T-helper 2 cell treated with Interferon-gamma antibody and Interleukin-4, amounts not matched to agents 5 μg/mL and 100 μg/mL, for 36 hours (primary cell): ENCODE results near the gene TENM4.

Experiments
- DNase-seq: peaks from one replicate; pipeline ENCODE4 v3.0.0; 2021; ENCODE audit warnings: low spot score
- H3K27ac Mint-ChIP-seq: one replicate; pipeline ENCODE4 v1.8.0; 2021; ENCODE audit warnings: mild to moderate bottlenecking, mixed read lengths
- H3K27me3 Mint-ChIP-seq: one replicate; pipeline ENCODE4 v1.8.0; 2021; ENCODE audit warnings: low read depth, mixed read lengths
- H3K36me3 Mint-ChIP-seq: one replicate; pipeline ENCODE4 v1.8.0; 2021; ENCODE audit warnings: low read depth, mixed read lengths
- H3K4me1 Mint-ChIP-seq: one replicate; pipeline ENCODE4 v1.8.0; 2021; ENCODE audit warnings: low read depth, mixed read lengths
- H3K4me3 Mint-ChIP-seq: one replicate; pipeline ENCODE4 v1.8.0; 2022; ENCODE audit warnings: mild to moderate bottlenecking, moderate library complexity, mixed read lengths
- H3K9me3 Mint-ChIP-seq: one replicate; pipeline ENCODE4 v1.8.0; 2021; ENCODE audit warnings: mixed read lengths

TENM4 gene

DNA sequence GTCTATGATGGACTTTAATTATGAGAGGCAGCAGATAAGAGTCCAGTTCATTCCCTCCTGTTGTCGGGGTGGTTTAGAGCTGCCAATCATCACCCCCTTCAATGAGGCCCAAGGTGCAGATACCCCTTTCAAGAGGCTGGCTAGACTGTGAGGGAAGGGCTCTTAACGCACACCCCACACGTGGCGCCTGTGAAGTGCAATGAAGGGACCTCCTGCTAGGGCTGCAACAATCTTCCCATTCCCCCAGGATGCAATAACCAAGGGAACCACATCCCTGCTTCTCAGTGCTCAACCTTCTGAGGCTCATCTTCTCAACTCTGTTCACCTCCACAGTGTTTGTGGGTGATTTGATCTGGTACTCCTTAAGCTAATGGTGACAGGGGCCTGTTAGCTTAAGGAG is 19.0 kb downstream of the TENM4 start:
- no peak overlapping the region for H3K27ac Mint-ChIP-seq
- H3K27me3 Mint-ChIP-seq, result no peaks in the 10 kb centered on the region
- no peaks in the 10 kb centered on the region for H3K9me3 Mint-ChIP-seq
- no peaks in the 10 kb centered on the region for H3K36me3 Mint-ChIP-seq
- H3K4me1 Mint-ChIP-seq, result no peaks in the 10 kb centered on the region
- H3K4me3 Mint-ChIP-seq, result no peak overlapping the region
- DNase-seq, result no peak

DNA sequence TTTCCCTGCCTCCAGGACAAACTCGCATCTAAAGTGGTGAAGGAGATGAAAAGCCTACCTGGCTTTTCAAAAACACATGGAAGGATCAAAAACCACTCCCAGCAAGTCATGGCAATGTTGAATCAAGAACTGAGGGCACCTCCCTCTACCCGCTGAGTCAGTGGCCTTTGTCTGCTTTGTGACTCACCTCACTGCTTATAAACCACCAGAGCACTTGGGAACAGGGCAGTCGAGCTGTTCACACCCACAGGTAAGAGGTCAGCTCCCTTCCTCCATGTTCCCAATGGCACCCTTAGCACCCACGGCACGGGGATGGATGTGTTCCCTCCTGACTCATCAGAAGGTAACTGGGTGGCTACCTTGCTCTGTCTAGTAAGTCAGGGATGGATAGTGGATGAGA is 21.7 kb downstream of the TENM4 start:
- Mint-ChIP-seq H3K9me3 (no peaks in the 10 kb centered on the region), H3K27me3 (no peaks in the 10 kb centered on the region), H3K4me3 (no peak overlapping the region), H3K27ac (no peak overlapping the region), H3K4me1 (no peaks in the 10 kb centered on the region), H3K36me3 (no peaks in the 10 kb centered on the region)
- no peak for DNase-seq

GRCh38 chr11:79418241-79418640 is 22.6 kb downstream of the TENM4 start:
- no peak for DNase-seq
- Mint-ChIP-seq H3K9me3 (no peaks in the 10 kb centered on the region), H3K27ac (no peak overlapping the region), H3K4me3 (no peak overlapping the region), H3K27me3 (no peaks in the 10 kb centered on the region), H3K36me3 (no peaks in the 10 kb centered on the region), H3K4me1 (no peaks in the 10 kb centered on the region)

DNA sequence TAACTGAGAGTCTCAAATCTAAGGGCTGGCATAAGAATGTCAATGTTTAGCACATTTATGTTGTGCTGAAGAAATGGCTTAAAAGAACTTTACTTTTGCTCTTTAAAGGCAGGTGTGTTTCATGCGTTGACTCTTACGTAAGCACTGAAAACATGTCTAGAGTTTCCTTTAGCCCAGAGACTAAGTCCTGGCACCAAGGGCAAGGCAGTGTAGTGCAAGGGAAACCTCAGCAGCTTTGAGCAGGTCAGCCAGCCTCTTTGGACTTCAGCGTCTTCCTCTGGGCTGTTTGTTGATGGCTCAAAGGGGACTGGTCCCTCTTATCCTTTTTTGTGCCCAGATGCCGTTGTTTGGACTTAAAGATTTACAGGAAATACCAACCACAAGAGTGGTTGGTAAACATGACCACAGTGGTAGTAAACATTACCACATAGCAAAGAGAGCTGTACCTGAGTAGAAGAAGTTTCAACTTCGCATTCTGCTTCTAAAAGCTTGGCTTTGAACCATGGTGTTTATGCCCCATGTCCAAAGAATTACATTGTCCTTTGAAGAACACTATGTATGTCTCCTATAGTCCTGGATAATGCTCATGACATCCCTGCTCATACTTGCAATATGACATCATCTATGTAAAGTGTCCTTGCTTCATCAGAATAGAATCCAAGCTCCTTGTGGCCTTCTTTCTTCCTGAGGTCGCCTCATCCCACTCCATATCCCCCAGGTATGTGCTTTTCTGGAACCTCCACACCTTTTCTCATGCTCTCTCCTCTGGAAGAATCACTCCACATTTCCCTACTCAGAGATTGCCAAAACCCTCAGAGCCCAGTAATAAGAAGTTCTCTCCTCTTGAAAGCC is 23.5 kb downstream of the TENM4 start:
- Mint-ChIP-seq H3K27ac (no peak overlapping the region), H3K27me3 (no peaks in the 10 kb centered on the region), H3K36me3 (no peaks in the 10 kb centered on the region), H3K4me3 (no peak overlapping the region), H3K4me1 (no peaks in the 10 kb centered on the region), H3K9me3 (no peaks in the 10 kb centered on the region)
- no peak for DNase-seq

GRCh38 chr11:79415912-79416311 is 24.9 kb downstream of the TENM4 start:
- no peak for DNase-seq
- H3K4me1 Mint-ChIP-seq, result no peaks in the 10 kb centered on the region
- no peaks in the 10 kb centered on the region for H3K36me3 Mint-ChIP-seq
- no peak overlapping the region for H3K27ac Mint-ChIP-seq
- no peak overlapping the region for H3K4me3 Mint-ChIP-seq
- H3K9me3 Mint-ChIP-seq, result no peaks in the 10 kb centered on the region
- no peaks in the 10 kb centered on the region for H3K27me3 Mint-ChIP-seq

DNA sequence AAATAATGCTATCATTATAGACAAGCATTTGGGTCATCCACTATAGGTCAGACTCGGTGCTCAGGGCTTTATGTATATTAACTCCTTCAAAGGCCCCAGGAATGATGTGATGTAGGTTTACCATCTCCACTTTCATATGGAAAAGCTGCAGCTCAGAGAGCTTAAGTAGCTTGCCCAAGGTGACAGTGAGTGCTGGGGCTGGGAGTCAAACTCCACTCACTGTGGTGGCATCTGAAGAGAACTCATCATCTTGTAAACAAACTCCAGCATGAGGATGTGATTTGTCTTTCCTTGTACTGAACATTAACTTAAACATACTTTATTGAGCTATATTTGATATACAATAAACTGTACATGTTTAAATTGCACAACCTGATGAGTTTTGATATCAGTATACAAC is 25.4 kb downstream of the TENM4 start:
- no peak overlapping the region for H3K27ac Mint-ChIP-seq
- H3K36me3 Mint-ChIP-seq, result no peaks in the 10 kb centered on the region
- H3K4me3 Mint-ChIP-seq, result no peak overlapping the region
- no peak for DNase-seq
- no peaks in the 10 kb centered on the region for H3K4me1 Mint-ChIP-seq
- no peaks in the 10 kb centered on the region for H3K9me3 Mint-ChIP-seq
- H3K27me3 Mint-ChIP-seq, result no peaks in the 10 kb centered on the region

DNA sequence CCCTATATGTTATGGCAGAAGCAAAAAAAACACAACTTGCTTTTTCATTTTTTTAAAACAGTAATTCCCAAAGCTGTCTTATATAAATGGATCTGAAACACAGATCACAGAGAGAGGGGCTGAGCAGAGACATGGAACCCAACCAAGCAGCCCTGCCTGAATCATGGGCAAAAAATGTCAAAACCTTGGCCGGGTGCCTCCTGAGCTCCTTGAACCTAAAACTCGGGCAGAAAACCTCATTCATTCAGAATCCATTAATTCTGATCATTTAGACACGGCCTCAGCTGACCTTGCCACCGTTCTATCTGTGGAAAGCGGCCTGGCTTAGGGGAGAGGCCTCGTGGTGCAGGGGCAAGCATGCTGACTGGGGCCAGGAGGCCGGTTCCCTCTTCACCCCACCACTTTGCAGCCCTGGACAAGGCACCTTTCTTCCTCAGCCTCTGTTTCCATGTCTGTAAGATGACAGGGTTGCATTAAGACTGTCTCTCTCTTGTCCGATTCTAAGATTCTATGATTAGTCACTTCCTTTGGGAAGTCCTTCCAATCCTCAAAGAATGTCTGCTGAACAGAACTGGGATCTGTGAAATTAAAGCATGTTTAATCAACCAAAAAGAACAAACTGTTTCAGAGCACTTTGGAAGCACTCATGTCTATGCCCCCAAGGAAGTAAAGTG is 26.0 kb downstream of the TENM4 start:
- H3K4me1 Mint-ChIP-seq, result no peaks in the 10 kb centered on the region
- no peak overlapping the region for H3K27ac Mint-ChIP-seq
- no peak for DNase-seq
- H3K9me3 Mint-ChIP-seq, result no peaks in the 10 kb centered on the region
- no peak overlapping the region for H3K4me3 Mint-ChIP-seq
- H3K36me3 Mint-ChIP-seq, result no peaks in the 10 kb centered on the region
- H3K27me3 Mint-ChIP-seq, result no peaks in the 10 kb centered on the region

DNA sequence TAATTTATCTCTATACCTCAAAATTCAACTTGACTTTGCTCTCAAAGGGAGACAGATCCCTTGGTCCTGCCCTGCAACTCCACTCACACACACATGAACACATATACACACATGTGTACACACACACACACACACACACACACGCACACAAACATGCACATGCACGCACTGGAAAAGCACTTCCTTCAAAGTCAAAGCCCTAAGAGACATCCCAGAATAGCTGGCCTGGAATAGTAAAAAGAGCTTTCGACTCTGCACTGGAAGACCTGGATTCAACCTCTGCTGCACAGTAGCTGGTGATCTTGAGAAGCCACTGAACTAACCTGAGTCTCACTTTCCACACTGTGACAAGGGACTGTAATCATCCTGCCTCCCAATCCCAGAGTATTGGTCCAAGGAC is 26.8 kb downstream of the TENM4 start:
- Mint-ChIP-seq H3K27me3 (no peaks in the 10 kb centered on the region), H3K4me1 (no peaks in the 10 kb centered on the region), H3K27ac (no peak overlapping the region), H3K4me3 (no peak overlapping the region), H3K36me3 (no peaks in the 10 kb centered on the region), H3K9me3 (no peaks in the 10 kb centered on the region)
- no peak for DNase-seq

GRCh38 chr11:79413268-79413667 is 27.6 kb downstream of the TENM4 start:
- Mint-ChIP-seq H3K36me3 (no peaks in the 10 kb centered on the region), H3K27ac (no peak overlapping the region), H3K4me3 (no peak overlapping the region), H3K27me3 (no peaks in the 10 kb centered on the region), H3K4me1 (no peaks in the 10 kb centered on the region), H3K9me3 (no peaks in the 10 kb centered on the region)
- no peak for DNase-seq

DNA sequence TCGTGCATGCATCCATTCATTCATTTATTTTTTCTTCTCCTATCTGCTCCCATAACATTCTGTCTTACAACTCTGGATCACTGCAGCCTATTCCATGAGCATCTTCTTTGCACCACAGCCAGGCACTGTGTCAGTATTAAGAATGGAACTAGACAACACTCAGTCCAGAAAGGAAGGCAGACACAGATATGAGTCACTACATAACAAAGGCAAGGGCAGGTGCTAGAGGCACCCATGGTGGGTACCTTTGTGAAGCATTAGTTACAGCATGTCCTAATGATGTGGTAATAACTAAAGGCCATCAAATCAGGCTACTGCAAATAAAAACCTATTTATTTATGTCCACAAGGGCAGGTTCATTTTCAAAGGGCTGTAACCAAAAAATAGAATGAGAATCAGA is 28.1 kb downstream of the TENM4 start:
- H3K36me3 Mint-ChIP-seq, result no peaks in the 10 kb centered on the region
- no peaks in the 10 kb centered on the region for H3K4me1 Mint-ChIP-seq
- no peak for DNase-seq
- H3K27ac Mint-ChIP-seq, result no peak overlapping the region
- no peaks in the 10 kb centered on the region for H3K27me3 Mint-ChIP-seq
- H3K4me3 Mint-ChIP-seq, result no peak overlapping the region
- H3K9me3 Mint-ChIP-seq, result no peaks in the 10 kb centered on the region

GRCh38 chr11:79409330-79409729 is 31.5 kb downstream of the TENM4 start:
- DNase-seq, result no peak
- H3K27ac Mint-ChIP-seq, result no peak overlapping the region

GRCh38 chr11:79406376-79406775 is 34.5 kb downstream of the TENM4 start:
- Mint-ChIP-seq H3K9me3 (no peaks in the 10 kb centered on the region), H3K4me3 (no peak overlapping the region), H3K27ac (no peak overlapping the region), H3K27me3 (no peaks in the 10 kb centered on the region), H3K4me1 (no peaks in the 10 kb centered on the region), H3K36me3 (no peaks in the 10 kb centered on the region)
- no peak for DNase-seq

More at GRCh38 chr11:79409330-79409729, 31.5 kb downstream of the TENM4 start:
- Mint-ChIP-seq H3K27me3 (no peaks in the 10 kb centered on the region), H3K36me3 (no peaks in the 10 kb centered on the region), H3K9me3 (no peaks in the 10 kb centered on the region), H3K4me3 (no peak overlapping the region), H3K4me1 (no peaks in the 10 kb centered on the region)

DNA sequence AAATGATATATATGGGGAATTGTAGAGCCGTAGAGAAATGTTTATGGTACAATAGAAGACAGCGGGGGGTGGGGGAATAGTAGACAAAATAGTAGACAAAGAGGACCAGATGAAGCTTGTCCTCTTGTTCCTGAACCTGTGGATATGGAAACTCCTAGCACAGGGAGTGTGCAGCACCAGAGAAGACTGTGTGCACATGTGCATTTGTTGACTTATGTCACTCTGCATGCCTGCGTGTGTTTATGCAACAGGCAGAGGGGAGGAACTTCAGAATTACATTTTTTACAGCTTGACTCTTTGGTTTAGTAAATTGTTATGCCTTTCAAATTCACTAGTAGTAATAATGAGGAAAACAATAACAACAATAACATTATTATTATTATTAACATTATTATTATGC is 36.0 kb downstream of the TENM4 start:
- no peaks in the 10 kb centered on the region for H3K9me3 Mint-ChIP-seq
- no peak for DNase-seq
- H3K27ac Mint-ChIP-seq, result no peak overlapping the region
- H3K36me3 Mint-ChIP-seq, result no peaks in the 10 kb centered on the region
- H3K4me1 Mint-ChIP-seq, result no peaks in the 10 kb centered on the region
- no peaks in the 10 kb centered on the region for H3K27me3 Mint-ChIP-seq
- H3K4me3 Mint-ChIP-seq, result no peak overlapping the region

DNA sequence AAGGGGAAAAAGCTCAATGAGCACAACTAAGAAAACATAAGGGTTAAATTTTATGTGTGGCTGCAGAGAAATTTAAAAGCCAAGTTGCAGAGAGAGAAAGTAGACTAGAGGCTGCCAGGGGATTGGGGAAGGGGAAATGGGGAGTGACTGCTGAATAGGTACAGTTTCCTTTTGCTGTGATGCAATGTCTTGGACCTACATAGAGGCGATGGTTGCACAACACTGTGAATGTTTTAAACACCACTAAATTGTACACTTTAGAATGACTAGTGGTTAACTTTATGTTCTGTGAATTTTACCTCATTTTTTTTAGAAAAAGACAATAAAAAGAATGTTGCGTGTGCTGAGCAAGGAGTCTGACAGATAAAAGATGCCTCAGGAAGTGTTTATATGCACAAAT is 36.5 kb downstream of the TENM4 start:
- Mint-ChIP-seq H3K27ac (no peak overlapping the region), H3K4me1 (no peaks in the 10 kb centered on the region), H3K27me3 (no peaks in the 10 kb centered on the region), H3K36me3 (no peaks in the 10 kb centered on the region), H3K4me3 (no peak overlapping the region), H3K9me3 (no peaks in the 10 kb centered on the region)
- no peak for DNase-seq

- Mint-ChIP-seq H3K27ac (no peak overlapping the region), H3K4me1 (no peaks in the 10 kb centered on the region), H3K9me3 (no peaks in the 10 kb centered on the region), H3K36me3 (no peaks in the 10 kb centered on the region), H3K4me3 (no peak overlapping the region), H3K27me3 (no peaks in the 10 kb centered on the region)
- no peak for DNase-seq
Observed at GRCh38 chr11:79403839-79404238, 37.0 kb downstream of the TENM4 start.
